ENCODE data around the gene CHRM2. TPM values are rescaled to one million over a fixed set of nuclear protein-coding genes. Genes with fewer than 3 reads are reported as not detected.

The CHRM2 gene
- total and polyA plus RNA-seq, 9 of the 15 experiments (the other 6 are each of a cell fraction or from before 2014, with no cell fraction given), result not detected

DNA sequence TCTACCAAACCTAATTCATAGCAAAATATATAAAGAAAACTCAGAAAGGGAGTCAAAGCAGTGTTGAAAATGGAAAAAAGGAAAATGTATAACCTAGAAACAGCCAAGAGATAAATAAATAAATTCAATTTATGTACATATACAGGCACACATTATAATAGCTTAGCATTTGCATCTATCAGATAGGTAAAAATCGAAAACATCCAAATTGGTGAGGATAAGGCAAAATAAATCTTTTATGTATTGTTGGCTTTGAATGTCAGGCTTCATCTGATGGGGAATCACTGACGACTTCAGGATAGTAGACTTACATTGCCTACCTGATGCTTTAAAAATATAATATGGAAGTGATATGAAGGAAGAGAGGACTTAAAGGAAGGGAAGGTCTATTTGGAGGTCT, 20.6 kb upstream of the CHRM2 start:
- CTCF ChIA-PET (ENCODE audit: low intra/inter-chr PET ratio), result no interaction called here
- WGBS (ENCODE audit: insufficient coverage, low coverage, missing lambda C conversion rate), result 0% methylated on average over 2 of the region's 2 CpGs
- H3K4me3 ChIP-seq, result no peak overlapping the region

GRCh38 chr7:136853654-136854053, 14.8 kb upstream of the CHRM2 start:
- H4K20me1 ChIP-seq (replicated peaks; ENCODE audit: control insufficient read depth, insufficient read depth, low read length), result no peaks in the 10 kb centered on the region
- H3K9me1 ChIP-seq (ENCODE audit: control insufficient read depth, insufficient read depth, low read length), result no peaks in the 10 kb centered on the region
- FAIRE-seq (no peak), DNase-seq (ENCODE audit: extremely low read depth in 1 of 4, low spot score in 3 of 4) (no peak), ATAC-seq (no peak)
- BruUV-seq (replicated peaks), result no TSS peak
- CTCF ChIA-PET (ENCODE audit: low intra/inter-chr PET ratio), result no interaction called here
- in situ Hi-C loops (cut with MboI) (loop anchor here (25.0 kb wide), 1 partner anchor 1041 kb away; no protein-coding TSS in a partner anchor), intact Hi-C loops (cut with micrococcal nuclease) (no loop called here)
- H3K36me3 ChIP-seq (ENCODE audit: control insufficient read depth, insufficient read depth, low read length), result no peaks in the 10 kb centered on the region
- POLR2A ChIA-PET, result no interaction called here
- H3K4me2 ChIP-seq (ENCODE audit: insufficient read depth, low read length), result no peak overlapping the region
- 0% methylated on average over 2 of the region's 2 CpGs for WGBS (ENCODE audit: insufficient coverage, low coverage, missing lambda C conversion rate)
- no peak overlapping the region for H2AFZ ChIP-seq (ENCODE audit: low read depth, low read length)
- H3K27me3 ChIP-seq (ENCODE audit: control insufficient read depth in 2 of 2, insufficient read depth in 2 of 2, low read length in 2 of 2), result no peaks in the 10 kb centered on the region
- H3K79me2 ChIP-seq (ENCODE audit: control insufficient read depth, insufficient read depth, low read length), result no peaks in the 10 kb centered on the region
- no peak overlapping the region for H3K27ac ChIP-seq (ENCODE audit: extremely low read depth, low read depth, low read length)
- H3K9me3 ChIP-seq (replicated peaks; ENCODE audit: control insufficient read depth, insufficient read depth, low read depth, low read length), result peaks cover 2% of the 10 kb centered on the region; the same call in 1 of the 2 replicates
- no peak overlapping the region for H3K4me3 ChIP-seq
- H3K4me1 ChIP-seq (replicated peaks in 1 of 2; ENCODE audit: control insufficient read depth in 2 of 2, insufficient read depth in 2 of 2, low read length in 2 of 2), result no peaks in the 10 kb centered on the region
- H3K9ac ChIP-seq (ENCODE audit: insufficient read depth in 1 of 2, low read depth in 2 of 2, low read length in 2 of 2), result no peak overlapping the region
- TF ChIP-seq ASH1L (IDR thresholded peaks at IDR 0.05; ENCODE audit: borderline replicate concordance, low read depth, partially characterized antibody), result no peak
- no peak for TF ChIP-seq IFI16 (CRISPR knock-in tag; IDR thresholded peaks at IDR 0.05)
- TF ChIP-seq SREBF1 (IDR thresholded peaks at IDR 0.05; ENCODE audit: borderline replicate concordance, low read depth, low read length), result no peak
- no peak for TF ChIP-seq SFPQ (IDR thresholded peaks at IDR 0.05; ENCODE audit: low read depth, low read length)
- no peak for TF ChIP-seq ZNF133 (CRISPR knock-in tag; IDR thresholded peaks at IDR 0.05)
- no peak for TF ChIP-seq ZNF124 (CRISPR knock-in tag; IDR thresholded peaks at IDR 0.05)
- no peak for TF ChIP-seq HBP1 (CRISPR knock-in tag; IDR thresholded peaks at IDR 0.05)

More for the DNA sequence above, 20.6 kb upstream of the CHRM2 start:
- POLR2A ChIA-PET, result no interaction called here
- no peak overlapping the region for H2AFZ ChIP-seq (ENCODE audit: low read depth, low read length)
- H3K79me2 ChIP-seq (ENCODE audit: control insufficient read depth, insufficient read depth, low read length), result no peaks in the 10 kb centered on the region
- no peak overlapping the region for H3K9ac ChIP-seq (ENCODE audit: insufficient read depth in 1 of 2, low read depth in 2 of 2, low read length in 2 of 2)
- BruUV-seq (replicated peaks), result no TSS peak
- no peaks in the 10 kb centered on the region for H4K20me1 ChIP-seq (replicated peaks; ENCODE audit: control insufficient read depth, insufficient read depth, low read length)
- H3K27ac ChIP-seq (ENCODE audit: extremely low read depth, low read depth, low read length), result no peak overlapping the region
- H3K27me3 ChIP-seq (ENCODE audit: control insufficient read depth in 2 of 2, insufficient read depth in 2 of 2, low read length in 2 of 2), result no peaks in the 10 kb centered on the region
- no peak overlapping the region for H3K4me2 ChIP-seq (ENCODE audit: insufficient read depth, low read length)
- FAIRE-seq (no peak), ATAC-seq (no peak), DNase-seq (ENCODE audit: extremely low read depth in 1 of 4, low spot score in 3 of 4) (no peak)
- TF ChIP-seq CREBBP (IDR thresholded peaks at IDR 0.05; ENCODE audit: low read depth, low read length) (peak; percentile 98), FOXA1 (IDR thresholded peaks at IDR 0.05; ENCODE audit: borderline replicate concordance) (no peak), RBM22 (IDR thresholded peaks at IDR 0.05; ENCODE audit: low read depth, low read length, poor library complexity, severe bottlenecking) (no peak), HBP1 (CRISPR knock-in tag; IDR thresholded peaks at IDR 0.05) (no peak)
- peaks cover 2% of the 10 kb centered on the region; the same call in 1 of the 2 replicates for H3K9me3 ChIP-seq (replicated peaks; ENCODE audit: control insufficient read depth, insufficient read depth, low read depth, low read length)
- in situ Hi-C loops (cut with MboI), result no loop called here
- H3K36me3 ChIP-seq (ENCODE audit: control insufficient read depth, insufficient read depth, low read length), result no peaks in the 10 kb centered on the region
- no peaks in the 10 kb centered on the region for H3K4me1 ChIP-seq (replicated peaks in 1 of 2; ENCODE audit: control insufficient read depth in 2 of 2, insufficient read depth in 2 of 2, low read length in 2 of 2)
- intact Hi-C loops (cut with micrococcal nuclease), result no loop called here
- no peaks in the 10 kb centered on the region for H3K9me1 ChIP-seq (ENCODE audit: control insufficient read depth, insufficient read depth, low read length)

Data from K562 (cell line).